ENCODE measurements around the gene FCRLB. TPM values are rescaled to one million over a fixed set of nuclear protein-coding genes. Genes with fewer than 3 reads are reported as not detected.

Gene FCRLB
- total RNA-seq, 1 donor from 2014 or later = not detected

GRCh38 chr1:161710560-161710959, 10.8 kb upstream of the FCRLB start:
- Histone ChIP-seq H3K9ac (no peak overlapping the region), H3K9me3 (ENCODE audit: low read depth) (no peaks in the 10 kb centered on the region), H3K4me3 (no peak overlapping the region), H4K20me1 (ENCODE audit: low read depth) (no peaks in the 10 kb centered on the region), H3F3A (ENCODE audit: low read depth) (no peaks in the 10 kb centered on the region), H3K36me3 (no peaks in the 10 kb centered on the region), H3K4me2 (no peak overlapping the region), H2AFZ (replicated peaks) (no peak overlapping the region), H3K4me1 (no peaks in the 10 kb centered on the region), H3K79me2 (ENCODE audit: low read depth) (no peaks in the 10 kb centered on the region), H3K27ac (no peak overlapping the region), H3K27me3 (peaks cover 1% of the 10 kb centered on the region)
- H3K27me3 Mint-ChIP-seq (ENCODE audit: insufficient read depth, low read depth) = no peaks in the 10 kb centered on the region
- no peaks in the 10 kb centered on the region for H3K9me3 Mint-ChIP-seq
- H3K36me3 Mint-ChIP-seq = no peaks in the 10 kb centered on the region
- TF ChIP-seq EZH2 (IDR thresholded peaks at IDR 0.05) (no peak), EZH2phosphoT487 (IDR thresholded peaks at IDR 0.05) (no peak), CTCF (IDR thresholded peaks at IDR 0.05) (no peak)
- no peak for DNase-seq (ENCODE audit: low spot score)
- no peaks in the 10 kb centered on the region for H3K4me1 Mint-ChIP-seq
- H3K27ac Mint-ChIP-seq = no peak overlapping the region
- H3K4me3 Mint-ChIP-seq = no peak overlapping the region

- H3K27me3 Mint-ChIP-seq (ENCODE audit: insufficient read depth, low read depth) = peaks cover 17% of the 10 kb centered on the region
- Histone ChIP-seq H3K9ac (no peak overlapping the region), H3K4me2 (no peak overlapping the region), H3K27me3 (peaks cover 35% of the 10 kb centered on the region), H3K4me3 (no peak overlapping the region), H3K9me3 (ENCODE audit: low read depth) (no peaks in the 10 kb centered on the region), H2AFZ (replicated peaks) (no peak overlapping the region), H3K4me1 (no peaks in the 10 kb centered on the region), H4K20me1 (ENCODE audit: low read depth) (no peaks in the 10 kb centered on the region), H3K27ac (no peak overlapping the region), H3K36me3 (no peaks in the 10 kb centered on the region), H3K79me2 (ENCODE audit: low read depth) (no peaks in the 10 kb centered on the region), H3F3A (ENCODE audit: low read depth) (no peaks in the 10 kb centered on the region)
- H3K27ac Mint-ChIP-seq = no peak overlapping the region
- no peaks in the 10 kb centered on the region for H3K9me3 Mint-ChIP-seq
- H3K4me1 Mint-ChIP-seq = no peaks in the 10 kb centered on the region
- no peak for TF ChIP-seq EZH2phosphoT487 (IDR thresholded peaks at IDR 0.05)
- TF ChIP-seq CTCF (IDR thresholded peaks at IDR 0.05) = no peak
- no peak for TF ChIP-seq EZH2 (IDR thresholded peaks at IDR 0.05)
- no peak overlapping the region for H3K4me3 Mint-ChIP-seq
- H3K36me3 Mint-ChIP-seq = no peaks in the 10 kb centered on the region
- DNase-seq (ENCODE audit: low spot score) = no peak
Observed at GRCh38 chr1:161718559-161719324, 2.6 kb upstream of the FCRLB start.

- H3K4me3 Mint-ChIP-seq = no peak overlapping the region
- Histone ChIP-seq H3K9me3 (ENCODE audit: low read depth) (no peaks in the 10 kb centered on the region), H3K36me3 (no peaks in the 10 kb centered on the region), H3K79me2 (ENCODE audit: low read depth) (no peaks in the 10 kb centered on the region), H4K20me1 (ENCODE audit: low read depth) (no peaks in the 10 kb centered on the region), H3K4me1 (no peaks in the 10 kb centered on the region), H3K9ac (no peak overlapping the region), H2AFZ (replicated peaks) (no peak overlapping the region), H3F3A (ENCODE audit: low read depth) (no peaks in the 10 kb centered on the region), H3K27me3 (peaks cover 41% of the 10 kb centered on the region), H3K4me2 (no peak overlapping the region), H3K27ac (no peak overlapping the region), H3K4me3 (no peak overlapping the region)
- no peak for DNase-seq (ENCODE audit: low spot score)
- no peak overlapping the region for H3K27ac Mint-ChIP-seq
- TF ChIP-seq CTCF (IDR thresholded peaks at IDR 0.05) = no peak
- TF ChIP-seq EZH2 (IDR thresholded peaks at IDR 0.05) = no peak
- H3K27me3 Mint-ChIP-seq (ENCODE audit: insufficient read depth, low read depth) = peaks cover 17% of the 10 kb centered on the region
- H3K36me3 Mint-ChIP-seq = no peaks in the 10 kb centered on the region
- no peaks in the 10 kb centered on the region for H3K9me3 Mint-ChIP-seq
- no peaks in the 10 kb centered on the region for H3K4me1 Mint-ChIP-seq
Observed at GRCh38 chr1:161719325-161719611, 2.1 kb upstream of the FCRLB start.
